HEK293T (cell line): ENCODE measurements around the gene MACROD2.

ENCODE experiments used
- CTCF ChIA-PET: fragments of 350-600 bp; formaldehyde crosslinking; extraction: SDS; loops from one replicate; lab custom pipeline; 2021; ENCODE audit warnings: antibody characterized with exemption, inconsistent platforms; lab: Yijun Ruan, JAX
- POLR2A ChIA-PET: fragments of 350-600 bp; formaldehyde crosslinking; extraction: SDS; loops from one replicate; lab custom pipeline; 2020; ENCODE audit warnings: antibody characterized with exemption, inconsistent platforms; lab: Yijun Ruan, JAX
- DNase-seq: peaks from one replicate; pipeline ENCODE4 v3.0.0; 2012; ENCODE audit warnings: mixed read lengths; ENCODE audit errors: extremely low spot score
- ARNT ChIP-seq: fragments of 450-650 bp; IDR thresholded peaks from 2 replicates; pipeline ENCODE4 v1.6.1; 2017; ENCODE audit warnings: mild to moderate bottlenecking
- BHLHE40 ChIP-seq: fragments of 450-650 bp; IDR thresholded peaks from 2 replicates; pipeline ENCODE4 v1.6.1; 2016; ENCODE audit warnings: mild to moderate bottlenecking, moderate library complexity, borderline replicate concordance
- CTBP1 ChIP-seq: fragments of 450-650 bp; IDR thresholded peaks from 2 replicates; pipeline ENCODE4 v1.6.1; 2016; ENCODE audit warnings: borderline replicate concordance
- ELF4 ChIP-seq: fragments of 450-650 bp; IDR thresholded peaks from 2 replicates; pipeline ENCODE4 v1.6.1; 2017; ENCODE audit warnings: antibody characterized with exemption
- FOXA1 ChIP-seq: fragments of 450-650 bp; IDR thresholded peaks from 2 replicates; pipeline ENCODE4 v1.6.1; 2016; ENCODE audit warnings: mild to moderate bottlenecking
- FOXK2 ChIP-seq: fragments of 450-650 bp; IDR thresholded peaks from 2 replicates; pipeline ENCODE4 v1.6.1; 2016; ENCODE audit warnings: mild to moderate bottlenecking
- FOXM1 ChIP-seq: fragments of 450-650 bp; IDR thresholded peaks from 2 replicates; pipeline ENCODE4 v1.6.1; 2017; ENCODE audit warnings: mild to moderate bottlenecking, borderline replicate concordance
- HDGF ChIP-seq: fragments of 450-650 bp; IDR thresholded peaks from 2 replicates; pipeline ENCODE4 v1.6.1; 2017; ENCODE audit warnings: antibody characterized with exemption, borderline replicate concordance
- L3MBTL2 ChIP-seq: fragments of 450-650 bp; conservative IDR thresholded peaks from 2 replicates; pipeline ENCODE4 v1.6.1; 2016; ENCODE audit warnings: mild to moderate bottlenecking
- LEF1 ChIP-seq: fragments of 450-650 bp; IDR thresholded peaks from 2 replicates; pipeline ENCODE4 v1.6.1; 2017; ENCODE audit warnings: mild to moderate bottlenecking, borderline replicate concordance
- NFRKB ChIP-seq: fragments of 450-650 bp; IDR thresholded peaks from 2 replicates; pipeline ENCODE4 v1.6.1; 2016; ENCODE audit warnings: mild to moderate bottlenecking, moderate library complexity
- SP1 ChIP-seq: fragments of 450-650 bp; IDR thresholded peaks from 2 replicates; pipeline ENCODE4 v1.6.1; 2017
- SUZ12 ChIP-seq: fragments of 450-650 bp; IDR thresholded peaks from 2 replicates; pipeline ENCODE4 v1.6.1; 2016; ENCODE audit warnings: mild to moderate bottlenecking
- TARDBP ChIP-seq: fragments of 450-650 bp; IDR thresholded peaks from 2 replicates; pipeline ENCODE4 v1.6.1; 2016
- ZNF384 ChIP-seq: fragments of 450-650 bp; IDR thresholded peaks from 2 replicates; pipeline ENCODE4 v1.6.1; 2016
- TF ChIP-seq, protein P1 (sequence below): fragments of 450-650 bp; IDR thresholded peaks from 2 replicates; pipeline ENCODE4 v1.6.1; 2016

Gene MACROD2

DNA sequence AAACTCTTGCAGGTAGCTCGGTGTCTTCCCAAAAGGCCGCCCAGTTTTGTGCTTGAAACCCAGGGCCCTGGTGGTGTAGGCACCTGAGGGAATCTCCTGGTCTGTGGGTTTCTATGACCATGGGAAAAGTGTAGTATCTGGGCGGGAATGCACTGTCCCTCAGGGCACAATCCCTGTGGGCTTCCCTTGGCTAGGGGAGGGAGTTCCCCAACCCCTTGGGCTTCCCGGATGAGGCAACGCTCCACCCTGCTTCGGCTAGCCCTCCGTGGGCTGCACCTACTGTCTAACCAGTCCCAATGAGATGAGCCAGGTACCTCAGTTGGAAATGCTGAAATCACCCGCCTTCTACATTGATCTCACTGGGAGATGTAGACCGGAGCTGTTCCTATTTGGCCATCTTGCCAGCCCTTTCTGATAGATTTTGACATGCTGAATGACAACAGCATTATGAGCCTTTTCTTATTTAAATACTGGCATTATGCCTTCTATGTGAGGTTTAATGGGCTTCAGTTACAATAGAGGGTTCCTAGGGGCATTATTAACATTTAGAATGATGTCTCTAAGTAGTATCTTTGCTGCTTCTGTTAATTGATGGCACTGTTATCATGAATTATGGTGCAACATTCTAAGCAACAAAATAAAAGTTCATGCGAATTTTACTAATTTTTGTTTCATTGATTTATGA lies 475.8 kb downstream of the MACROD2 start:
- no peak for TF ChIP-seq BHLHE40
- TF ChIP-seq SUZ12 = no peak
- TF ChIP-seq ZNF384 = no peak
- TF ChIP-seq ARNT = no peak
- no peak for TF ChIP-seq NFRKB
- no peak for TF ChIP-seq LEF1
- no peak for TF ChIP-seq L3MBTL2
- TF ChIP-seq HDGF = no peak
- no peak for TF ChIP-seq SP1
- no peak for TF ChIP-seq FOXA1
- ChIA-PET CTCF (no interaction called here), POLR2A (no interaction called here)
- DNase-seq = no peak

DNA sequence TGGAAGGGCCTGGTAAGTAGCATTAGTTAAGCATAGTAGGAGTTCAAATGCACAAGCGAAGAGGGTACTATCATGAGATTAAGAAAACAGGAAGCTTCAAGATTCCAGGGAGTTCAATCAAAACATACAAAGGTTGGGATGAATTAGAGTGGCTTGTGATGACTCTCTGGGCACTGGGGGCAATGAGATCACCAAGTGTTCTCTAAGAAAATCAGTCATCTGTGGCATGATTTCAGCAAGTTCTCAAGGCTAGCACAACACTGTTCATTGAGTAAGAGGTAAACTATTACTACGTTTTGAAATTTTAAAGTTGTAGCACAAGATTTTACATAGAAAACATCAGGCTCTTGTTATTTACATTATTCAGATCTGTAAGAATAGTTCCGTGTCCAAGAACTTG lies 481.8 kb downstream of the MACROD2 start:
- no peak for DNase-seq
- CTCF ChIA-PET = no interaction called here

DNA sequence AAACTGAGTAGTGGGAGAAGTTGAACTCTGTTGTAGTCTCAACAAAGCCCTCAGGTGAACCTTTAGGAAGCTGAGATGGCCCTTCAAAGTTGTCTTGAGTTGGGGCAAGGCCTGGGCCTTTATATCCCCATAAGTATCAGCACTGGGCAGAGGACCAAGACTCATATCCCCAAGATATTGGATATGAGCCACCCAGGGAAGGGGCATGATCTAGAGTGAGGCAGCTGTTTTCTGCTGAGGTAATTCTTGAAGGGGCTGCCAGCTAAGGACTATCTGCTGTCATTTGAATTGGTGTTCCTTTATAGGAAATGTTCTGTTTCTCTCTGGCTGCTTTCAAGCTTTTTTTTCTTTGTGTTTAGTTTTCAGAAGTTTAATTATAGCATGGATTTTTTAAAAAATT lies 482.8 kb downstream of the MACROD2 start:
- POLR2A ChIA-PET = no interaction called here
- TF ChIP-seq FOXA1 (no peak), TARDBP (no peak), ELF4 (no peak), BHLHE40 (no peak), SP1 (no peak), FOXM1 (no peak), FOXK2 (no peak), L3MBTL2 (no peak), ZNF384 (no peak), ARNT (no peak), HDGF (no peak), CTBP1 (no peak), LEF1 (no peak), SUZ12 (no peak), NFRKB (no peak)
- TF ChIP-seq, protein P1, sequence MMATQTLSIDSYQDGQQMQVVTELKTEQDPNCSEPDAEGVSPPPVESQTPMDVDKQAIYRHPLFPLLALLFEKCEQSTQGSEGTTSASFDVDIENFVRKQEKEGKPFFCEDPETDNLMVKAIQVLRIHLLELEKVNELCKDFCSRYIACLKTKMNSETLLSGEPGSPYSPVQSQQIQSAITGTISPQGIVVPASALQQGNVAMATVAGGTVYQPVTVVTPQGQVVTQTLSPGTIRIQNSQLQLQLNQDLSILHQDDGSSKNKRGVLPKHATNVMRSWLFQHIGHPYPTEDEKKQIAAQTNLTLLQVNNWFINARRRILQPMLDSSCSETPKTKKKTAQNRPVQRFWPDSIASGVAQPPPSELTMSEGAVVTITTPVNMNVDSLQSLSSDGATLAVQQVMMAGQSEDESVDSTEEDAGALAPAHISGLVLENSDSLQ = no peak
- DNase-seq = no peak
- CTCF ChIA-PET = no interaction called here

More for the DNA sequence above, 481.8 kb downstream of the MACROD2 start:
- TF ChIP-seq NFRKB (no peak), HDGF (no peak), SUZ12 (no peak), TARDBP (no peak), ELF4 (no peak), FOXA1 (no peak), FOXK2 (no peak), LEF1 (no peak), SP1 (no peak), ZNF384 (no peak), BHLHE40 (no peak), L3MBTL2 (no peak)
- TF ChIP-seq, protein P1 = no peak
- POLR2A ChIA-PET = no interaction called here

DNA sequence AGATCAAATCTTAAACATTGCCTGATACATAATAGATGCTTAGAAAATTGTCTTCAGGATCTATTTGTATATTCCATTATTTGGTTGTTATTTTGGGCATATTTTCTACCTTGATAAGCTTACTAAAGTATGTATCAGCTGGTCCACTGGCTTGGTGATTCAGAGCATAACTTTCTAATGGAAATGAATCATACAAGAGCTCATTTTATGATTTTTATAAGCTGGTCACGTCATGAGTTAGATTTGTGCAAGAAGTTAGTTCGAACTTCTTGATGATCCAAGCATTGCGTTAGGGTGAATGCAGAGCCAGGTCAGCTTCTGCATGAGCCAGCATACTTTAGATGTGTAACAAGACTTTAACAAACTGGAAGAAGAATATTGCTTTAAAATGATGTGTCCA lies 486.5 kb downstream of the MACROD2 start:
- TF ChIP-seq HDGF (no peak), ELF4 (no peak), L3MBTL2 (no peak), BHLHE40 (no peak), SP1 (no peak), SUZ12 (no peak), TARDBP (no peak)
- TF ChIP-seq, protein P1 = no peak
- DNase-seq = no peak
- POLR2A ChIA-PET = no interaction called here

DNA sequence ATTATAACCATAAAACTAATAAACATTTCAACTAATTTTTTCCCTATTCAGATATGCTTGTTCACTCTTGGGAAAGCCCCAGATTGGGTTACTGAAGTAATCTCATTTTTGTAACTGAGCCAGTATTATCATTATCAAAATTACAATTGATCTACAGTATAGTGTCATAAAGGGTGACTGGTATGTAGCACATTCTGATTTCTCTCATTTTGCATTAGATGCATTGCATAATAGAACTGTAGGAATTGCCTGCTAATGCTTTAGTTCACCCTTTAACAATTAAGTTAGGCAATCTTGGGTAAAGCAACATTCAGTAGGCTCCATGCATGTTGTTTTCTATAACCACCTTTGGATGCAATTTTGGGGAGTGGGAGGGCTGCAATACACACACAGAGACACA lies 492.9 kb downstream of the MACROD2 start:
- DNase-seq = no peak
- TF ChIP-seq L3MBTL2 (no peak), CTBP1 (no peak), FOXM1 (no peak), ARNT (no peak), SUZ12 (no peak)
- CTCF ChIA-PET = no interaction called here
- POLR2A ChIA-PET = no interaction called here

More for the DNA sequence above, 486.5 kb downstream of the MACROD2 start:
- CTCF ChIA-PET = no interaction called here

DNA sequence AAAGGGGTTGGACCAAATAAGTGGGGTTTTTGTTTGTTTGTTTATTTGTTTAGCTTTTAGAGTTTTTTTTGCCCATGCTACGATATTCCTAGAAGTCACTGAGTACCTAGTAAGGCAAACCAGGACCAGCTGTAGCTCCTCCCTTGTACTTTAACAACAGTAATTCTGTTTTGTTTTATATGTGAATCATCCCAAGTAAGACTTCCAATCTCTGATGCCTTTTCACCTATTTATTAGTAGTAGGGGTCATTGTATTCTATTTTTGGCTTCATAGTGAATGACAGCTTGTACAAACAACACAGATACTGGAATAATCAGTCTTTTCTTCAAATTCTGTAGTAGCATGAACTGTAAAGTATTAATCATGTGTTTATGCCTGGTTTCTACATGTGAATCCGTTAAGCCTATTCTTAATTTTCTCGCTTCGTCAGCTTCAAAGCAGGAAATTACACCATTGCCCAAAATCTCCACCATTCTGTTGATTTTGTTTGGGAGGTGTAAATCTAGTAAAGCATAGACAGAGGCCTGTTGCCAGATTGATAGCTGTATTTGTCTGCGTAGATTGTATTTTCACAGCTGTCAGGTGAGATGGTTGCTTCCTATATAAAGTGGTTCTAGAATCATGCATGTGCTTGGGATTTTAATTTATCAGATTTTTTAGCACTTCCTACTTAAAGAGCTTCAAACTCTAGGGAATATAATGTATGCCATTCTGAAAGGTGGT lies 493.6 kb downstream of the MACROD2 start:
- no peak for DNase-seq
- TF ChIP-seq SP1 (no peak), LEF1 (no peak), ARNT (no peak), CTBP1 (no peak), FOXK2 (no peak), BHLHE40 (no peak), ZNF384 (no peak), SUZ12 (no peak), HDGF (no peak), L3MBTL2 (no peak), ELF4 (no peak), TARDBP (no peak)
- TF ChIP-seq, protein P1 = no peak
- POLR2A ChIA-PET = interaction anchor here (0.9 kb wide), 1 partner anchor 151 kb away, joined by 3 read pairs; the partner anchor contains the start of gene FLRT3
- CTCF ChIA-PET = no interaction called here
